Endometrial microvascular endothelial cells (primary cell): ENCODE measurements around the gene TMEM51. TPM values are rescaled to one million over a fixed set of nuclear protein-coding genes. Genes with fewer than 3 reads are reported as not detected.

Source experiments
- in situ Hi-C: cut with HindIII; loops from 2 replicates; pipeline ENCODE4 v1.10.0; 2017; ENCODE audit warnings: low sequenced_read_pairs, low pct_unique_long_range_greater_than_20kb; ENCODE audit errors: inconsistent ontology term
- total RNA-seq: library from RNA; depleted of rRNA; stranded (reverse); fragments of >200 nt; gene quantifications from one replicate; pipeline ENCODE4 v1.2.3, GENCODE V29; 2015; ENCODE audit errors: inconsistent ontology term

Gene TMEM51, protein sequence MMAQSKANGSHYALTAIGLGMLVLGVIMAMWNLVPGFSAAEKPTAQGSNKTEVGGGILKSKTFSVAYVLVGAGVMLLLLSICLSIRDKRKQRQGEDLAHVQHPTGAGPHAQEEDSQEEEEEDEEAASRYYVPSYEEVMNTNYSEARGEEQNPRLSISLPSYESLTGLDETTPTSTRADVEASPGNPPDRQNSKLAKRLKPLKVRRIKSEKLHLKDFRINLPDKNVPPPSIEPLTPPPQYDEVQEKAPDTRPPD
- total RNA-seq = 18.1 TPM

DNA sequence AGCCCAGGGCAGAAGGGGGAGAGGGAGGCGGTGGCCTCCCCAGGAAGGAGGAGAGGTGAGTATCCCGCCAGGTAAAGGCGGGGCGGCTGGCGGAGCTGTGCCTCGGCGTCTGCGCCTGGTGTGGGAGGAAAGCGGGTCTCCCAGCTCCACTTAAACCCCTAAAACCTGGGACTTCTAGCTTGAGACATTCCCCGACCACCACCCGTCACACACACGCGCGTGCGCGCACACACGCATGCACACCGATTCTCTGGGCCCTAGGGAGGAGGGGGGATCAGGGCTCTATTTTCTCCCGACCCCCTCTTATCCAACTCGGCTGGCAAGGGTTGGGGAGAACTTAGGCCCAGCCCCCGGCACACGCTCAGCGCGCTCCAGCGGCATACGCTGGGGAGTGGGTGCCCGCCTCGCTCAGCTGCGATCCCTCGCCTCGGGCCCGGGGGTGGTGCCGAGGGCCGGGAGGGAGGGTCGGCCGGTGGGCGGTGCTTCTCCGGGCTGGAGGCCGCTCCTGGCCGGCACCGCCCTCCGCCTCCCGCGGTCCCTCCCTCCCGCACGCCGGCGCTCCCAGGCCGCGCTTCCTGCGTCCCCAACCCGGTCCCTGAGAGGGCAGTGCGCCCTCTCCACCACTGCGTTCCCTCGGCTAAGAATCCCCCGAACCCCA lies at the start of gene TMEM51:
Gene TMEM51, plus strand, starts transcription at position 564 of the 658 bp plus-strand sequence. CDS start 61,341 bp downstream, outside the sequence.
- in situ Hi-C loops = no loop called here

DNA sequence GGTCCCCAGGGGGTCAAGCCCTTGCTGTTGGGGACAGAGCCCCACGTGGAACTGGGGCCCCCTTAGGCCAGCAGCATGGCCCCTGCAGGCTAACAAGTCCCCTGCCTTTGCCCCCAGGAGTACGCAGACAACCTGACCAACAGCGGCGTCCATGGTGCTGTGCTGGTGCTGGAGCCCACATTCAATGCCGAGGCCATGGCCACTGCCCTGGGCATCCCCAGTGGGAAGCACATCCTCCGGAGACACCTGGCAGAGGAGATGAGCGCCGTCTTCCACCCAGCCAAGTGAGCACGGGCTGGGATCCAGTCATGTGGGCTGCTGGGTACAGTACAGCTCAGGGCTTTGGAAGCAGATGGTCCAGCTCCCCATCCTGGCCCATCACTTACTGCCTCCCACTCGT lies 49.6 kb upstream of the TMEM51 start:
- in situ Hi-C loops = loop anchor here (25.0 kb wide), 1 partner anchor 308 kb away; the partner anchor contains the start of gene EFHD2

DNA sequence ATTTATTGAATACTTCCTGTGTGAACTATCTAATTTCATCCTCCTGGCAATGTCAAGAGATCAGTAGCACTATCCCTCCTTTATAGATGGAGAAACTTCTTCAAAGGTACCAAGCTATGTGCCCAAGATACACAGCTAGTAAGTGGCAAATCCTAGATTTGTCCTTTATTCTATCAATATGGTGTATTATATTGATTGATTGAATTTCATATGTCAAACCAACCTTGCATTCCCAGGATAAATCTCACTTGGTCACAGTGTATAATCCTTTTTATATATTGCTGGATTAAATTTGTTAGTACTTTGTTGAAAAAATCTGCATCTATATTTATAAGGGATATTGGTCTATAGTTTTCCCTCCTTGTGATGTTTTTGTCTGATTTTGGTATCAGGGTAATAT lies 48.8 kb upstream of the TMEM51 start:
- in situ Hi-C loops = loop anchor here (25.0 kb wide), 1 partner anchor 308 kb away; the partner anchor contains the start of gene EFHD2

DNA sequence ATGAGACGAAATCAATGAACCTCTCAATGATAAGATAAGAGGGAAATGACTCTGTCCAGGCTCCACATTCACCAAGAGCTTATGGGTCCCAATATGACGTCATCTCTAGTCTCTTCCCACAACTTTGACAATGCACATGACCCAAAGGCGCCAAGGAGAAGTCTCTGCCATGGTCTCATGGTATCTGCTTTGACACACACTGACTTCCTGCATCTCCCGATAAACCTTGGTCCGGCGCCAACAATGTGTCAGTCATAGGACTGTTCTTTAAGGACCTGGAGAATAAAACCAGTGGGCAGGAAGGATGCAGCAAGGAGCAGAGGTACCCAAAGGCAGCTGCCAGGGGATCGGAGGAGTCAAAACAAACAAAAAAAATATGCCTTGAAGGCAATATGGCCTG lies 46.9 kb upstream of the TMEM51 start:
- in situ Hi-C loops = loop anchor here (25.0 kb wide), 1 partner anchor 306 kb away; the partner anchor contains the start of gene EFHD2

DNA sequence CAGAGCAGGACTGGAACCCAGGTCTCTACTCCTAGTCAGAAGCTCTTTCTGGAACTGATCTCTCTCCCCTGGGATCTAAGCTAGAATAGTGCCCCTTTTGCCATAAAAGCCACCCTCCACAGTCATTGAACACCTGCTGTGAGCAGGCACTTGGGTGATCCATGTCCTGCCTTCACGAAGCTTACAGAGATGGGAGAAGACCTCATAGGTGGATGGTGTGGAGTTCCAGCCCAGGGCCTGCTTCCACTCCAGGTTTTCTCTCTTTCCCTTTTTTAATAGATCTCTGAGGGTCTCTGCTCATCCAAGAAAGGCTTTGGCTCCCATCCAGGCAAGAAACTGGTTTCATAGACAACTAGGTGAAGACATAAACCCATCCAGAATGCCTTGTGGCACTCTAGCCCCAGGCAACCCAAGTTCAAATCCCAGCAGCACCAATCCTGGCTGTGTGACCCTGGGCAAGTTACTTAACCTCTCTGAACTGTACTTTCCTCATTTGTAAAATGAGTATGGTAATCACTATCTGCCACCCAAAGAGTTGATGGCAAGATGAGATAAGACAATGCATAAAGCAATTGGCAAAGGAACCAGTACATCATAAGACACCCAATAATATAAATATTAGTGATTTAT lies 46.4 kb upstream of the TMEM51 start:
- in situ Hi-C loops = loop anchor here (25.0 kb wide), 1 partner anchor 305 kb away; the partner anchor contains the start of gene EFHD2

DNA sequence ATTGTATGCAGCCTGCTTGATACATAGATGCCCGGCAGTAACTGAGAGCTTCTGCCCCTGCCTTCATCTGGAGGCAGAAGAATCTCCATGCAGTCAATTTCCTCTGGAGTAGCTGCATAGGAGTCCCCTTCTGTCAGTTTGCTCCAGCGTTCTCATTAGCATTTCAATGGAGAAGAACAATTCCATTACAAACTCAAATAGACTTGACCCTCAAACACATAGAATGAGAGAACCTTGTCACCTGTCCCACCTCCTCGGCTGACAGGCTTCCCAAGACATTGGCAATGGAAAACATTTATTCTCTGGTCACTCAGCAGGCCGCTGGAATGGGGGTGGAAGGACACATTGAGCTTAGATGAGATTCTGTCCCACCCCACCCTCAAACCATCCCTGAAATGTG lies 45.6 kb upstream of the TMEM51 start:
- in situ Hi-C loops = loop anchor here (25.0 kb wide), 1 partner anchor 304 kb away; the partner anchor contains the start of gene EFHD2

DNA sequence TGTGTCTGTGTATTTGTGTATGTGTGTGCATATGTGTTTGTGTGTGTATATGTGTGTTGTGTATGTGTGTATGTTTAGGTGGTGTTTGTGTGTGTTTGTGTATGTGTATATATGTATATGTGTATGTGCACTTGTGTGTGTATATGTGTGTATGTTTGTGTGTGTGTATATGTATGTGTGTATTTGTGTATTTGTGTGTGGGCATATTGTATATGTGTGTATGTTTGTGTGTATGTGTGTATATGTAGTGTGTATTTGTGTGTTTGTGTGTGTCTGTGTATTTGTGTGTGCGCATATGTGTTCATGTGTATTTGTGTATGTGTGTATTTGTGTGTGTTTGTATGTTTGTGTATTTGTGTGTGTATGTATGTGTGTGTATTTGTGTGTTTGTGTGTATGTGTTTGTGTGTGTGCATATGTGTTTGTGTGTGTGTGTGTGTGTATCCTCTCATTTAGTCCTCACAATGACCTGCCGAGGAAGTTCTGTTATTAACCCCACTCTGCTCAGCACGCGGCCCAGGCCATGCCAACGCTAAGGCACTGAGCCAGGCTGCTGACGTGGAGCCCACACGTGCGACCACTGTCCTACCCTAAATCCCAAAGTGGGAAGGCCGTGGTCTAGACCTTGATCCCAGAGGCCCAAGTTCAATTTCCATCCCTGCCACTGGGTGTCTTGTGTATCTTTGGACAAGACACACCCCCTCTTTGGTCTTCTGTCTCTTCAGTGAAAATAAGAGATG lies 43.2 kb upstream of the TMEM51 start:
- in situ Hi-C loops = loop anchor here (25.0 kb wide), 1 partner anchor 302 kb away; the partner anchor contains the start of gene EFHD2

DNA sequence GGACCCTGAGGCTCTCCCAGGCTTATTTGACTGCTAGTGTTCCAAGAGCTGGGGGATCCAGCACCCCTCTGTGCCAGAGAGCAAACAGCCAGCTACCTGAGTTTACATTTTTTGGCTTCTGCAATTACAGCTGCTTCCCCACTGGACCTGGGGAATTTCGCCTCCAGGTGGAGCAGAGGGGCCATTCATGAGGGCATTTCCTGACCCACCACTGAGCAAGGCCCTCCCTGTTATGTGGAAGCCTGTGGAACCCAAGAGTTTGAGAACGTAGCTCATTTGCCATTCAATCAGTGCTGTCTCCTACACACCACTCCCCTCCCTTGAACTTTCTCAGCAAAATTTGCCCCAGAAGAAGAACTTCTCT lies 42.7 kb upstream of the TMEM51 start:
- in situ Hi-C loops = loop anchor here (25.0 kb wide), 1 partner anchor 301 kb away; the partner anchor contains the start of gene EFHD2

DNA sequence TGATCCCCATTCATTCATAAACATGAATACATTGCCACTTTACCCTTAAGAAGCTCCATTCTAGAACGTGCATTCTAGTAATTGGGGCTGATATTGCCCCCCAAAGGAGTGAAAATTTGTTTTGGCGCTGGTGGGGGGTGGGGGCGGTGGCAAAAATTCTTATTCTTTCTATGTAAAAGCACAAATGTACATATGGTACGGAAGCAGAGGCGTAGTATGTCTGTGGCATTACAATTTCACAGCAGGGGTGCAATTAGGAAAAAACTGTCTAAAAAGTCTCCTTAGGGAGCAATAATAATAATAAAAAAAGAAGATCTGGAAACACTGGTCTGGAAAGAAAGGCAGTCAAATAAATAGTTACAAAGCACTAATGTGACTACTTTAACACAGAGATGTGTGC lies 40.4 kb upstream of the TMEM51 start:
- in situ Hi-C loops = loop anchor here (25.0 kb wide), 1 partner anchor 299 kb away; the partner anchor contains the start of gene EFHD2

DNA sequence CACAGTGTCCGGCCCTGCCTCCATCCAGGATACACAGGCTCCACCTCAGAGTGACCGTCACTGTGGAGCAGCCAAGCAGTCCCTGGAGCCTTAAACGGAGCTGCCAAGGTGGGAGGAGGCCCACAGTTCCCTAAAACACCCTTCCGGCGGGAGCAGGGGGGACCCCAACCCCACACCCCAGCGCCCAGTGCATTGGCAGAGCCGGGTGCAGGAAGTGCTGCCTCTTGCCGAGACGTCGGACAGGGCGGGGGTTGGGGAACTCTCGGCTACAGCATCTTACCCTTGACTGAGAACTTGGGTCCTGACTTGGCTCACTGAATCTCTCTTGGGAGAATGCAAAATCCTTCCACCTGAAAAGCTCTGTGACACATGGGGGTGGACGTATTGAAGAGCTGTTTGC lies 38.7 kb upstream of the TMEM51 start:
- in situ Hi-C loops = loop anchor here (25.0 kb wide), 1 partner anchor 297 kb away; the partner anchor contains the start of gene EFHD2

DNA sequence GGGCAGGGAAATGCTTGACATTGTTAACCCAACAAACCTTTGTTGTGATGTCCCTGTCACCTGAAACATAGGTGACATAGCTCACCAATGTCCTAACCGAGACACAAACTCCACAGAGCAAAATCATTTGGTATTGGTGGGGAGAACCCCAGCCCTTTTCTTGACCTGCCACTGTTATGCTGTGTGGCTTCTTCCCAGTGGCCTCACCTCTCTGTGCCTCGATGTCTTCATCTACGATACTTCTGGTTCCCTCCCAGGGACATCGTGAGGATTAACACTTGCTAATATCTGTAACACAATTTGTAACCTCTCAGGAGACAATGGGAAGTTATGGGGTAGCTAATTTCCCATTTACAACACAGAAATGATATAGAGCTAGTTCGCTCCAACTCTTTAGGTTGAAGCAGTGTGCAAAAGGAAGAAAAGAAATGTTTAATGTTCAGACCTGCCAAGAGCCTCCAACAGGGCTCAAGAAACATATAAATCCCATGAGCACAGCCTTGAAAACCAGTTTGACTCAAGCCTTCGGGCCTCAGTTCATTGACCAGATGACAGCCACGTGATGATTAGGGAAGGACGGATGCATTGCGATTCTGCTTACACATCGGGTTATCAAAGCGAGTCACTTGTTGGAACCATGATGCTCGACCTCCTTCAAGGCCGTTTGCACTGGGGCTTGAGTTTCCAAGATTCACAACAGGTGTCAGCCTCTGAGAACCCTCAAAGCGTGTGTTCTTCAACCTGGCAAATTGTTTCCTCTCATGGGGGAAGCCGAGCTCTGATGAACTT lies 37.8 kb upstream of the TMEM51 start:
- in situ Hi-C loops = loop anchor here (25.0 kb wide), 1 partner anchor 297 kb away; the partner anchor contains the start of gene EFHD2

DNA sequence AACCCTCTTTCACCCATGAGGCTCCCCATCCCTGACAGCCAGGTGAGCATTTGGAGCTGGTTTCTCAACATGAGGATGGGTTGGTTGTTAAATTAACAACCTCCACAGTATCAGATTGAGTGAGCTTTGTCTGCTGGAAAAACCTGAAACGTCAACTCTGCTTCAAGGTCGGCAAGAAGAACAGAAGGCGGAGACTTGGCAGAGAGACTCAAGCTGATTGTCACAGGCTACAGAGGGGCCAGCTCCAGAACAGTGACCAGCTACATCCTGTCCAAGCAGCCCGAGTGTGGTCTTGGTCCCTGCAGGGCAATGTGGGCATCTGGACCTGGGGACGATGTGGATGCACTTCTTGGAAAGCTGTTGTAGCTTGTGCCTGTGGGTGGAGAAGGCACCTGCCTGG lies 36.6 kb upstream of the TMEM51 start:
- in situ Hi-C loops = loop anchor here (25.0 kb wide), 1 partner anchor 295 kb away; the partner anchor contains the start of gene EFHD2

DNA sequence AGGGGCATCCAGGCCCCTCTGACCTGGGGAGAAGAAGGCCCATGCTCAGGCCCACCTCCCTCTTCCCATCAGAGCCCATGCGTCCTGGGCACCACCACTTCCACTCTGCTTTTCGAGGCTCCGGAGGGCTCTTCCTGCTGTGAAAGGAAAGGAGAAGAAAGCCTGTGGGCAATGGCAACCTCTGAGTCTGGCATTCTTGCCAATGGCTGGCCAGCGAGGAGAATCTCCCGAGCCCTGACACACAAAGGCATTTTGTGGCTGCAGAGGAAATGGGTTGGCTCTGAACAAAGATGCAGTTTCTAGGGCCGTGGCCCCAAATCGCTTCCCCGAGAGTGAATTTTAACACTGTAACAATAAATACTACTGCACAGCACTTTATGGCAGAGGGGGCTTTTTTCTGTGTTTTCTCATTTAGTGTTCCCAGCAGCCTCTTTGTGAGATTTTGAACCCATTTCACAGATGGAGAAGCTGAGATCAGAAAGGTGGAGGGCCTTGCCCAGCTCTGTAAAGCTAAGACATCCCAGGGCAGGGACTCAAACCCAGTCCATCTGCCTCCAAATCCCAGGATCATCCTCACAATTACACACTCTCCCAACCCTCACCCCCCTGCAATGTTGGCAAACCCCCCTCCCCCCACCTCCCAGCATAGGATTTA lies 35.7 kb upstream of the TMEM51 start:
- in situ Hi-C loops = loop anchor here (25.0 kb wide), 1 partner anchor 295 kb away; the partner anchor contains the start of gene EFHD2

DNA sequence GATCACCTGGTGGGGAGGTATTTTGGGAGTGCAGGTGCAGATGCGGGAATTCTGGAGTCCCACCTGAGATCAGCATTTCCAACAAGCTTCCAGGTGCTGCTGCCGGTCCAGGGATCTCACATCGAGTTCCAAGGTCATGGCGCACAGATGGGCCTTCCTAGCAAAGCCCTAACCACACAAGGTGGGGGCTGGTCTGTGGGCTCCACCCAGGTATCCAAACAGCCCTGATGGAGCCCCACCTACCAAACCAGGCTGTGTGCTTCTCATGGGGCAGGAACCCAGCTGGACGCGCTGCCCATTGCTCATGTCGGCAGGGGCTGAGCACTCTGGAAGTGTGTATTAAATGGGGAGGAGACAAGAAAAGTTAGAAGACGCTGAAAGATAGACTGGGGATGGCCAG lies 35.0 kb upstream of the TMEM51 start:
- in situ Hi-C loops = loop anchor here (25.0 kb wide), 1 partner anchor 294 kb away; the partner anchor contains the start of gene EFHD2

DNA sequence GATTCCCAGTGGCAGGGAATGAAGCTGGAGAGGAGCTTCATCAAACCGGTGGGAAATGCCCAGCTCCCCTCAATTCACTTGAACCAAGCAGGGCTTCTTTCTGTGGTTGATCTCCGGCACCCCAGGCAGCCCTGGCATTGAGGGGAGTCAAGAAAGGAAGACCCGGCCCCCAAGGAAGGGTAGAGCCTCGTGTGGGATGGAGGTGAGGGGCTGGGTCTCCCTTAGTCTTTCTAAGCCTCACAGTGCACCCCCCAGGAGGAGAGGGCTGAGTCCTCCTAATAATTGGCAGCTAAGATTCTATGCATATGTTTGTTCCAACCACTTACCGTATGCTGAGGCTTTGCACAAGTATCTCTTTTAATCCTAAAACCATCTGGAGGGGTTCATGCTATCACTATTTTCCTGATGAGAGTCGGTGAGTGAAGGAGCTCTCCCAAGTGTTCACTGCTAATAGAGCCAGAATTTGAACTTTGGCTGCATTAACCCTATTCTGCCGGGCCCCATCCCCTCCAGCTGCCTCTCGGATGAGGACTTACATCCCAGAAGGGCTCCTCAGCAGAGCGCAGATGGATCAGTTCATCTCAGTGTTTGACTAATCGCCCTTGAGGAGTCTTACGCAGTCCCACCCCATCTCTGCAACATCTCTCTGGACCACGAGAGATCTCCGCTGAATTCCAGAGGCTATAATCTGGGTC lies 33.1 kb upstream of the TMEM51 start:
- in situ Hi-C loops = loop anchor here (25.0 kb wide), 1 partner anchor 292 kb away; the partner anchor contains the start of gene EFHD2

DNA sequence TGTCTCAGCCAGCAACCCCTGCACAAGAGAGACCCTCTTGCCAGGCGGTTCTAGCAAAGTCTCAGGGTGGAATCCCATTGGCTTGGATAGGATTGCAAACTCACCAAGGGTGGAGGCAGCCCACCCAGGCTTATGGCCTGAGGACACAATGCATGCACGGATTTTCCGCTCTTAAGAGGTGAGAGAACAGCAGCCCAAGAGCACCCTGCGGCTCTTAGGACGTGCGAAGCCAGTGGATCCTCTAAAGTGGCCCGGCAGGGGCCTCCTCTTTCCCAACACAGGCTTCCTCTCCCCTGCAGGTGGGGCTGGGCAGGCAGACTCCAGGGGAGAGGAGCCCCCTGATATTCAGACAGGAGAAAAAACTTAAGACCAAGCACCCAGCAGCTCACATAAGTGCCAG lies 31.2 kb upstream of the TMEM51 start:
- in situ Hi-C loops = loop anchor here (25.0 kb wide), 1 partner anchor 290 kb away; the partner anchor contains the start of gene EFHD2

DNA sequence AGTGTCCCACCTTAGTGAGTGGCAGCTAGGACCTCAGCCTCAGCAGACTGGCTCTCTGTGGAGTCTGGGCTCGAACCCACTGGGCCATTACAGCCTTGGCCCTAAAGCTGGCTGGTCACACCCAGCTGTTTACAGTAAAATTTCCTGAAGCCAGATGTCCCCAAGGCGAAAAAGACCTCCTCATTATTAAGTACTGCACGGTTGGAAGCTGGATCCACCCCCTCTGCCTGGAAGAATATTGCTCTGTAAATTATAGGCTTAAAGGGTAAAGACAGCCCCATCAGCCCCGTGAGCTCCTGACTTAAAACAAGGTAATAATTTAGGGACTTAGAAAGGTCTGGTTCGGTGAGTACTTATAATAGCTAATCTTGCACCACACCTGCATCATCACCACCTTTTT lies 30.3 kb upstream of the TMEM51 start:
- in situ Hi-C loops = loop anchor here (25.0 kb wide), 1 partner anchor 289 kb away; the partner anchor contains the start of gene EFHD2
